PC-9 (cell line): ENCODE results near the gene LRRC32.

Experiments used
- CTCF ChIP-seq: fragments of 200-600 bp; sonication (generic); conservative IDR thresholded peaks from 2 replicates; pipeline ENCODE4 v1.6.1; 2017; ENCODE audit warnings: mixed run types, antibody characterized with exemption, mild to moderate bottlenecking, moderate library complexity
- EZH2 ChIP-seq: fragments of 200-600 bp; sonication (generic); IDR thresholded peaks from 2 replicates; pipeline ENCODE4 v1.8.0; 2017; ENCODE audit warnings: antibody characterized with exemption, low read depth

- no peak for TF ChIP-seq EZH2
- no peak for TF ChIP-seq CTCF
These were observed 12.3 kb downstream of the LRRC32 start for GRCh38 chr11:76658231-76658630.
